Muscle of arm (tissue), 12 donors: ENCODE measurements around the gene VSTM2L. TPM values are rescaled to one million over a fixed set of nuclear protein-coding genes. Genes with fewer than 3 reads are reported as not detected.

ENCODE experiments used
- DNase-seq: peaks from one replicate; pipeline ENCODE4 v3.0.0-alpha.2; 2013
- polyA plus RNA-seq, 12 donors: library from polyadenylated mRNA; unstranded; fragments of 120-200 nt; gene quantifications; one replicate each; pipeline ENCODE4 v1.2.1, GENCODE V29; 2013; ENCODE audit not compliant: insufficient read length in 12 of 12

VSTM2L gene
- polyA plus RNA-seq, 12 donors: 0.99 to 7.3 (median 2.8) TPM; not detected in 1

GRCh38 chr20:37898233-37899104 lies 4.5 kb upstream of the VSTM2L start:
- DNase-seq: no peak

GRCh38 chr20:37899105-37900045 lies 3.6 kb upstream of the VSTM2L start:
- no peak for DNase-seq

- no peak for DNase-seq
Observed at GRCh38 chr20:37901240-37901639, 1.7 kb upstream of the VSTM2L start.

GRCh38 chr20:37901654-37902503 lies 1.0 kb upstream of the VSTM2L start:
- no peak for DNase-seq

- DNase-seq: no peak
Observed at GRCh38 chr20:37903317-37904007, 535 bp downstream of the VSTM2L start.

GRCh38 chr20:37904008-37904642 lies 1.2 kb downstream of the VSTM2L start:
- no peak for DNase-seq

GRCh38 chr20:37904845-37905373 lies 2.0 kb downstream of the VSTM2L start:
- no peak for DNase-seq

GRCh38 chr20:37905671-37906613 lies 3.0 kb downstream of the VSTM2L start:
- no peak for DNase-seq

GRCh38 chr20:37907330-37907676 lies 4.4 kb downstream of the VSTM2L start:
- no peak for DNase-seq

- DNase-seq: no peak
Observed at GRCh38 chr20:37907677-37908401, 4.9 kb downstream of the VSTM2L start.

- no peak for DNase-seq
Observed at GRCh38 chr20:37911261-37911660, 8.3 kb downstream of the VSTM2L start.

- peak; percentile 86 for DNase-seq
Observed at GRCh38 chr20:37911838-37912281, 8.9 kb downstream of the VSTM2L start.

GRCh38 chr20:37912874-37913273 lies 9.9 kb downstream of the VSTM2L start:
- no peak for DNase-seq

- no peak for DNase-seq
Observed at GRCh38 chr20:37913567-37914366, 10.8 kb downstream of the VSTM2L start.

- DNase-seq: no peak
Observed at GRCh38 chr20:37914367-37914671, 11.4 kb downstream of the VSTM2L start.

GRCh38 chr20:37914672-37915433 lies 11.9 kb downstream of the VSTM2L start:
- no peak for DNase-seq

GRCh38 chr20:37915434-37915787 lies 12.5 kb downstream of the VSTM2L start:
- DNase-seq: no peak
